Amniotic stem cell (primary cell): Measurements from ENCODE around the gene CCND3.
A peak's percentile ranks its signal among the peaks of the same experiment; 100 is the strongest.

Experiments used
- DNase-seq: peaks from one replicate; lab custom pipeline; 2025; lab: John Stamatoyannopoulos, UW

The CCND3 gene

DNA sequence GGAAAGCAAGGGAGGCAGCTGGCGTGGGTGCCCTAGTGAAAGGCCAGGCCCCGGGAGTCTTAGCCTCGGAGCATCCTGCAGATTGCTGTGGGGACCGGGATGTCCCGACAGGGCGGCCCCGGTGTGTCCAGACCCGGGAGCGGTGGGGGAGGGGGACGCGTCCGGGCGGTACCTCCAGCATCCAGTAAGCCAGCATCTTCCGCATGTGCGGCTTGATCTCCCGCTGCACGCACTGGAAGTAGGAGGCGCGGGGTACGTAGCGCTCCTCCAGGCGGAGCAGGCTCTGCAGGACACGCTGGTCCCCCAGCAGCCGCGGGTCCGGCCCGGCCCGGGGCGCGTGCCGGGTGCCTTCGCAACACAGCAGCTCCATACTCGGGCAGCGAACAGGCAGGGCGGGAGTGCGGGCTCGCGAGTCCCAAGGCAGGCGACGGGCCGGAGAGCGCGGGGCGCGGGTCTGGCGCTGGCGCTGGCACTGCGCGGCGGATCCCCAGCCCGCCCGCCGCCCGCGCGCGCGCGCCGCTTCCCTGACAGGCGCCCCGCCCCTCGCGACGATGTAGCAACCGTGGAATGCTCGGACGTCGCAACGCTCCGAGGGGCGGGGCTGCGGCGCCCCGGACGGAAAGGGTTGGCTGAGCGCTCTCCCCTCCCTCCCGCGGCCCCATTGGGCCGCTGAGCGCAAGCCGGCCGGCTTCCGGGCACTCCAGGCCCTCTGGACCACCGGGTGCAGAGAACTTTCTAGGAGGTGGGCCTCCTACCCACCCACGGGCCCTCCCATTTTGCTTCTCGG, at the start of gene CCND3:
TSS of gene CCND3 (minus strand) at position 529 of the 787 bp plus-strand sequence. CDS start at position 370, 159 bp downstream.
- peak; percentile 93 for DNase-seq

DNA sequence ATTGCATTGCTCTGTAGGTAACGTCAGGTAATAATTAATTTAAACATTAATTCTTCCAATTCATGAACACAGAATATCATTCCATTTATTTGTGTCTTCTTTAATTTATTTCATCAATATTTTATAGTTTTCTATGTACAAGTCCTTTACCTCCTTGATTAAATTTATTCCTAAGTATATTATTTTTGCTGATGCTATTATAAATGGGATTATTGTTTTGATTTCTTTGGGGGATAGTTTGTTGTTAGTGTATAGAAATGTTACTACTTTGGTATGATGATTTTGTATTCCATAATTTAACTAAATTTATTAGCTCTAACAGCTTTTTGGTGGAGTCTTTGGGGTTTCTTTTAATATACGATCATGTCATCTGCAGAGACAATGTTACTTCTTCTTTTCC, 44.7 kb upstream of the CCND3 start:
- no peak for DNase-seq

DNA sequence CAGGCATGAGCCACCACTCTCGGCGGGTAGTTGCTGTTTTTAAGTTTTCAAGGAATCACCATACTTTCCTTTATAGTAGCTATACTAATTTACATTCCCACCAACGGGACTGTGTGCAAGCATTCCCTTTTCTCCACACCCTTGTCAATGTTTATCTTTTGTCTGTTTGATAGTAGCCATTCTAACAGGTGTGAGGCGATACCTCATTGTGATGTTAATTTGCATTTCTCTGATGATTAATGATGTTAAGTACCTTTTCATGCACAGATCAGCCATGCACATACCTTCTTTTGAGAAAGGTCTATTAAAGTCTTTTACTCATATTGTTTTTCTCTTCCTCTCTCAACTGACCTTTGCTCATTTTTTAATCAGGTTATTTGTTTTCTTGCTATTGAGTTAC, 43.0 kb upstream of the CCND3 start:
- DNase-seq, result no peak

DNA sequence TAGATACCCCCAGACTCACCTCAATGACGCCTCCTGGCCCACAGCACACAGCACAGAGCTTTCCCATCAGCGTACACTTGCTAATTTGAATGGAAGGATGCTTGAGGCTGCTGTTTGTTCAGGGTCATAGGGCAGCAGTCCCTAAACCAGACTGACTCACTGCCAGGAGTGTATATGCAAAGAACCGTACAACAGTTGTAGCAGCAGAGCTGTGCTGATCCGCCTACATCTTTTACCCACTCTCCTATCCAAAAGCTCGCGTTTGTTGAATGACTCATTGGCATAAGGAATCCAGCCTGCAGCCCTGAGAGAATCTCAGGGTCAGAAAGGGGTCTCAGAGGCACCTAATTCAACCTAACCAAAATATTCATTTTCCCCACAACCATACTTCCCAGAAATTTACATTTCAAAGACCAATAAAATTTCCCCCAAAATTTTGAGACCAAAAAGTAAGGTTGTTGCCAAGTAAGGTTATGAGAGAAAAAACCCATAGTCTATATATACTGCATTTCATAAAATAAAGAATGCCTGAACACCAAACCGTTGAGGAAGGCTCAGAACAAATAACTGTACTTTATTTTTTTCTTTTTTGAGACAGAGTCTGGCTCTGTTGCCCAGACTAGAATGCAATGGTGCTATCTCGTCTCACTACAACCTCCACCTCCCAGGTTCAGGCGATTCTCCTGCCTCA, 35.3 kb upstream of the CCND3 start:
- peak; percentile 8 for DNase-seq

- DNase-seq, result no peak
Observed at GRCh38 chr6:41975276-41975675, 33.7 kb upstream of the CCND3 start.

DNA sequence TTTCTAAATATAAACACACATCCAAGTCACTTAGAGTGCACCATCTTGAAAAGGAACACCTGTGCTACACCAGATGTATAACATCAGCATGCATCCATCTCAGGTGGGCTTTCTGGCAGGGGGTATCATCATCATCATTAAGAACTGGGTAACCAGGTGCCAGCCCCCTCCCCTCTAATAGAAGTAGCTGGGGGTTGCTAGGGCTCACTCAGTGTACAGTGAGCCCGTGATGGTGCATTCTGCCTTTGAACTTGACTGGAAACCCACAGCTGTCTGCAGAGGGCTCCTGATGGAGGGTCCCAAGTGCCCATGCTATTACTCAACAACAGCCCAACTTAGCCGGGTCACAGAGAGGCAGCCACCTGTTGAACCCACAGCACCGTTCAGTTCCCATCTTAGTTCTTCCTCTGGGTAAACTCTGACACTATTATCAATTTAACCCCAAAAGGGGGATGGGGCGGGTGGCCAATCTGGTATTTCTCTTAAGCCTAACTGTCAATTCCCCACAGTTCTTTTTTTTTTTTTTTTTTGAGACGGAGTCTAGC, 32.7 kb upstream of the CCND3 start:
- no peak for DNase-seq

DNA sequence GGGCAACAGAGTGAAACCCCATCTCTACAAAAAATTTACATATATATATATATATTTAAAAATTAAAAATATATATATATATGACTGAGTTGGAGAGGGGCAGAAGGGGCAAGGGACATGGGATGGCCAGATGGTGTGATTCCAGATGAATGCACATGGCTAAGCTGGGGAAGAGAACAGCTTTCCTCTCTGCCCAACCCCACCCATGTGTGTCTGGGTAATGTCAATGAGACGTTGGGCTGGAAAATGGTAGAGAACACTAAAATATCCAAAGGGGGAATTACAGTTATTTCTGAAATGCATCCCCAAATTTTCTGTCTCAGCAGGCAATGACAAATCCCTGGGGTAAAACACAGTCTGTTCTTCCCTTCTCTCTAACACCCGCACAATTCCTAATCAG, 31.2 kb upstream of the CCND3 start:
- no peak for DNase-seq

DNA sequence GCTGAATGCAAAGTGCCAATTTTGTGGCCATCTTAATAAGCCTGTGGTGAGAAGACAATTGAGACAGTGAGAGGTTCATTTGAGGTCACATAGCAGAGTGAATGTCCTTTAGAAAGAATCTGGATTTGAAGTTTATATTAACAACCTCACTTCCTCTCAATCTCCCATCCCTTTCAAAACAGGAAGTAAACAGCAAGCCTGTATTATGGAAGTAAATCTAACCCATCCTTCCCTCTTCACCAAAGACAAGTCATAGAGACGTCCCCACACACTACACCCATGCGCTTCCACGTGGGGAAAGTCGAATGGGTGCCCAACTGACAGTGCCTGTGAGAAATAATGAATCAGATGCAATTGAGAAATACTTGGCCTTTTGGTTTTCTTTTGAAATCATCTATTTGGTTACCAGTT, 28.8 kb upstream of the CCND3 start:
- DNase-seq, result no peak

DNA sequence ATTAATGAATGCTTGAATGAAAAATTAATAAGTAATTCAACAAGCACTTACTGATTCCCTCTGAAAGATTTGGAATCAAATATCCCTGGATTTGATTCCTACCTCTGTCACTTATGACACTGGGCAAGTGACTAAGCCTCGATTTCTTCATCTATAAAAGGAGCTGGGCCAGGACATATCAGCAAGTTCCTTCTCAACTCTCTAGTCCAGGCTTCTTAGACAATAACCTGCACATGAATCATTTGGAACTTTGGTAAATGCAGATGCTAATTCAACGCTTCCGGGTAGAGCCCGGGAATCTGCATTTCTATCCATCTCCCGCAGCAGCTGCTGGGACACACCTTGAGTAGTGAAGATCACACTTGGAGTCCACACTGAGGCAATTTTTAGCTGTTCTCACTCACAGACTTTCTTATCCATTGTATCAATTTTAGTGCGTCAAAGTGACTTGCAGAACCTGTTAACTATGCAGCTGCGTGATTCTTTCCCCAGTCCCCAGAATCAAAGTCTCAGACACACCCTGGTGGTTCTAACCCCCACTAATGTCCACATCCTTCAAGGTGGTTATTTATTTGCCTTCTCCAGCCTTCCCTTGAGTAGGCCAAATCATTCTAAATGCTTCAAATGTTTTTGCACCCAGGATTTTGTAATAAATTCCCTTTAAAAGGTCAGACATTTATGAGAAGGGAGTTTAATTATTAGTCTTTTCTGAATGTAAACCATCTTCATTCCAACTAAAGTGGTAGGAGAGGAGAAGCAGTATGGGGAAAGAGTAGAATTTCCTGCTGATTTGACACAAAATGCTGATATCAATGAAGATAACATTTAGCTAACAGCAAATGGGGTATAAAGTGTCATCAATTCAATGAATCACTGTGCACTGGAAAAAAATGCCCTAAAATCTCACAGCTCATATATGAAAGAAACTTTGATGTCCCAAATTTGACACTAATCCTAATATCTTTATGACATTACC, 26.0 kb upstream of the CCND3 start:
- DNase-seq, result no peak

- DNase-seq, result no peak
Observed at GRCh38 chr6:41966961-41967311, 25.3 kb upstream of the CCND3 start.

- no peak for DNase-seq
Observed at GRCh38 chr6:41966214-41966920, 24.8 kb upstream of the CCND3 start.

DNA sequence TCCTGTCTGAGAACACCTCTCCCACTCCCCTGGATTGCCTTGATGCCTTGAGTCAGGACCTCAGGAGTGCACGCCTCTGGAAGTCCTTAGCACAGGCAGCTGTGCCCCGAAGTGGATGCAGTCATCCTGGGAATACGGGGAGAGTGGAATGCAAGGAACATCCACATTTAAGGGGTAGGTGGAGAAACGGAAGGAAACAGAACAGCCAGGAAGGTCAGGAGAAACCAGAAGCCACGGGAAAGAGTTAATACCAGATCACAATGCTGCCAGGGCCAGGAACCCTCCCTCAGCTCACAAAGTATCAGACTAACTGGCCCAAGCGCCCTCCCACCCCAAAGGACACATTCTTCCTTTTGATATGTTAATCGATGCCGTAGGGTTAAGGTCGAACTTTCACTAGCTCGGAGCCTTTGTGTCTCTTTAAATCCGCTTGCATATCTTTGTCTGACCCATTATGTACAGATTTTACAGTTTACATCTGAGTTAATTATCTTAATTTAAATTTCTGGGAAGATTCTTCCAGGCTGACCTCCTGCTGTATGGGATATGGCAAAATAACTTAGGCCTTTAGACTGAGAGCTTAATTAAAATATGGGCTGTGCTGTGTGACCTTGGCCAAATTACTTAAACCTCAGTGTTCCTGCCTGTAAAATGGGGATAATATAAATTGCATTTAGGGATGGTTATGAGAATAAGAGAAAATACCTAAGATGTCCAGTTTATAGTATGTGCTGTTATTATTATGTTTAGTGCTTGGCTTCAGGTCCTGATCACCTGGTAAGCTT, 24.0 kb upstream of the CCND3 start:
- DNase-seq, result no peak

- DNase-seq, result no peak
Observed at GRCh38 chr6:41964201-41964887, 22.7 kb upstream of the CCND3 start.

DNA sequence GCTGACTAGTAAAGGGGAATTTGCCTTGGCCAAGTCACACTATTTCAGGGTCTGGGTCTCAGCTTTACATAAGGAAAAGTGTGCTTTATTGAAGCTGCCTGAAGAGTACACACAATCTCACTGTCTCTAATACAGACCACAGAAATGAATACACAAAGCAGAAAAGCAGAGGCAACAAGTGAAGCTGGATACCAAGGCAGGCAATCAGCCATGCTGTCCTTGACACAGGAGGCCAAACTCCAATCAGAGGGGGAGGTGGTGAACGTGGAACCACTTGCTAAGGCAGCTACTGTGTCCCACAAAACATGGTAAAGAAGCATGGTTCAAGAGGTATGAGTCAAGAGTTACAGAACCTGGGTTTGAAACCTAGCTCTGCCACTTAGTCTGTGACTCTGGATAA, 21.8 kb upstream of the CCND3 start:
- no peak for DNase-seq

DNA sequence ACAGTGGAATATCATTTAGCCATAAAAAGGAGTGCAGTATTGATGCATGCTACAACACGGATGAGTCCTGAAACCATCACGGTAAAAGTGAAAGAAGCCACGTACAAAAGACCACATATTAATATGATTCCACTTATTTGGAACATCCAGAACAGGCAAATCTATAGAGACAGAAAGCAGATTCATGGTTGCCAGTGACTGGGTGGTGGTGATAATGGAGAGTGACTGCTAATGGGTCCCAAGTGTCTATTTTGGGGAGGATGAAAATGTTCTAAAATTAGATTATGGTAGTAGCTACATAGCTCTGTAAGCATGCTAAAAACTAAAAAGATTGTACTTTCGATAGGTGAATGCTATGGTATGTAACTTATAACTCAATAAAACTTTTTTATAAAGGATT, 18.4 kb upstream of the CCND3 start:
- DNase-seq, result no peak

- no peak for DNase-seq
Observed at GRCh38 chr6:41958022-41958856, 16.6 kb upstream of the CCND3 start.

- DNase-seq, result no peak
Observed at GRCh38 chr6:41957117-41957516, 15.5 kb upstream of the CCND3 start.

- DNase-seq, result no peak
Observed at GRCh38 chr6:41955412-41955811, 13.8 kb upstream of the CCND3 start.

- no peak for DNase-seq
Observed at GRCh38 chr6:41954668-41955067, 13.1 kb upstream of the CCND3 start.
